CD14-positive monocyte (primary cell): ENCODE data around the gene CARD16. TPM values are rescaled to one million over a fixed set of nuclear protein-coding genes. Genes with fewer than 3 reads are reported as not detected.
"Not testable (repeated sequence)": the region's sequence is repeated elsewhere in the genome, so short reads cannot be mapped to it uniquely, and the experiment has no call there.

Source experiments
- DNase-seq, 3 donors: peaks; one replicate each; pipeline ENCODE4 v3.0.0-alpha.2; 2011 to 2022
- H2AFZ ChIP-seq: 2 replicates; pipeline ENCODE4 v1.6.0; 2012; ENCODE audit warnings: mild to moderate bottlenecking, low read depth, low read length, inconsistent platforms; ENCODE audit not compliant: insufficient read depth, poor library complexity, severe bottlenecking
- H3K27ac ChIP-seq, 2 donors: 1 replicate in 1 of 2; 2 replicates in 1 of 2; pipeline ENCODE4 v1.5.1; 2012 to 2013; ENCODE audit warnings: low read length in 2 of 2, control low read depth in 1 of 2, inconsistent platforms in 1 of 2, low read depth in 1 of 2, mild to moderate bottlenecking in 1 of 2
- H3K27me3 ChIP-seq, 2 donors: one replicate each; pipeline versions ENCODE4 v1.6.0 to v1.6.1; 2011 to 2013; ENCODE audit warnings: low read length in 2 of 2; ENCODE audit not compliant: control insufficient read depth in 2 of 2, insufficient read depth in 2 of 2
- H3K36me3 ChIP-seq, 2 donors: replicated peaks in 1 of 2; 1 replicate in 1 of 2; 2 replicates in 1 of 2; pipeline versions ENCODE4 v1.5.1 to v1.6.1; 2012 to 2013; ENCODE audit warnings: low read length in 2 of 2, control low read depth in 1 of 2, inconsistent platforms in 1 of 2, mild to moderate bottlenecking in 1 of 2; ENCODE audit not compliant: insufficient read depth in 2 of 2, control insufficient read depth in 1 of 2
- H3K4me1 ChIP-seq, 2 donors: 1 replicate in 1 of 2; 2 replicates in 1 of 2; pipeline versions ENCODE4 v1.5.1 to v1.6.1; 2012 to 2013; ENCODE audit warnings: low read length in 2 of 2, control low read depth in 1 of 2, inconsistent platforms in 1 of 2, mild to moderate bottlenecking in 1 of 2, moderate library complexity in 1 of 2; ENCODE audit not compliant: insufficient read depth in 2 of 2, control insufficient read depth in 1 of 2
- H3K4me2 ChIP-seq: replicated peaks from 2 replicates; pipeline ENCODE3; 2012; ENCODE audit warnings: low read length, moderate library complexity, mild to moderate bottlenecking; ENCODE audit not compliant: poor library complexity, severe bottlenecking; ENCODE audit errors: extremely low read depth
- H3K4me3 ChIP-seq, 3 experiments: fragments of 200-600 bp in 1 of 3; sonication (generic) in 1 of 3; replicated peaks in 1 of 3; 1 replicate in 2 of 3; 2 replicates in 1 of 3; pipeline ENCODE4 v1.5.1; 2011 to 2013; ENCODE audit warnings: low read length in 3 of 3, mild to moderate bottlenecking in 3 of 3, control low read depth in 2 of 3, low read depth in 2 of 3, inconsistent platforms in 1 of 3, moderate library complexity in 1 of 3
- H3K79me2 ChIP-seq: 2 replicates; pipeline ENCODE4 v1.6.0; 2012; ENCODE audit warnings: mild to moderate bottlenecking, control low read depth, inconsistent platforms, low read length, moderate library complexity; ENCODE audit not compliant: insufficient read depth
- H3K9ac ChIP-seq: 2 replicates; pipeline ENCODE4 v1.6.0; 2017; ENCODE audit warnings: low read length, mild to moderate bottlenecking; ENCODE audit not compliant: insufficient read depth, poor library complexity, severe bottlenecking
- H3K9me3 ChIP-seq, 2 donors: replicated peaks in 1 of 2; 1 replicate in 1 of 2; 2 replicates in 1 of 2; pipeline versions ENCODE4 v1.5.1 to v1.6.1; 2012 to 2013; ENCODE audit warnings: low read length in 2 of 2, control low read depth in 1 of 2; ENCODE audit not compliant: control insufficient read depth in 1 of 2, insufficient read depth in 1 of 2
- H4K20me1 ChIP-seq: 2 replicates; pipeline ENCODE4 v1.6.0; 2012; ENCODE audit warnings: mild to moderate bottlenecking, low read length, control low read depth, moderate library complexity; ENCODE audit not compliant: insufficient read depth
- H3K27ac Mint-ChIP-seq, 7 donors: one replicate each; pipeline ENCODE4 v1.8.0; 2020; ENCODE audit warnings: mild to moderate bottlenecking in 7 of 7, mixed read lengths in 7 of 7, moderate library complexity in 6 of 7, inconsistent platforms in 2 of 7
- H3K27me3 Mint-ChIP-seq, 3 donors: one replicate each; pipeline ENCODE4 v1.8.0; 2021 to 2022; ENCODE audit warnings: low read depth in 3 of 3, mild to moderate bottlenecking in 3 of 3, mixed read lengths in 3 of 3, moderate library complexity in 3 of 3, inconsistent platforms in 1 of 3
- H3K36me3 Mint-ChIP-seq, 2 donors: one replicate each; pipeline ENCODE4 v1.8.0; 2020; ENCODE audit warnings: mixed read lengths in 2 of 2, inconsistent platforms in 1 of 2, mild to moderate bottlenecking in 1 of 2
- H3K4me1 Mint-ChIP-seq: one replicate; pipeline ENCODE4 v1.8.0; 2020; ENCODE audit warnings: mild to moderate bottlenecking, mixed read lengths
- H3K4me3 Mint-ChIP-seq, 2 donors: one replicate each; pipeline ENCODE4 v1.8.0; 2020; ENCODE audit warnings: mild to moderate bottlenecking in 2 of 2, mixed read lengths in 2 of 2, moderate library complexity in 1 of 2
- H3K9me3 Mint-ChIP-seq, 7 donors: one replicate each; pipeline ENCODE4 v1.8.0; 2020 to 2022; ENCODE audit warnings: mixed read lengths in 7 of 7, mild to moderate bottlenecking in 6 of 7, moderate library complexity in 6 of 7, inconsistent platforms in 2 of 7
- WGBS: methylation state at CpG from one replicate; pipeline ENCODE4 v1.1.5; 2013; ENCODE audit warnings: missing lambda C conversion rate; ENCODE audit not compliant: insufficient coverage; 5-methylcytosine and 5-hydroxymethylcytosine counted together
- intact Hi-C, 2 donors: fragments of 100-400 bp; cut with micrococcal nuclease; formaldehyde crosslinking; loops; one replicate each; pipeline versions ENCODE4 v1.15.0 to v1.15.1; 2023
- polyA plus RNA-seq, 3 donors: library from polyadenylated mRNA; depleted of rRNA in 1 of 3; unstranded in 2 of 3; stranded (reverse) in 1 of 3; fragments of 300-500 nt in 2 of 3; fragments of >200 nt in 1 of 3; fragmentation: Illumina TruSeq in 2 of 3; gene quantifications; 1 replicate in 2 of 3; 2 replicates in 1 of 3; pipeline ENCODE4 v1.2.3, GENCODE V29; 2012 to 2021
- TF ChIP-seq, protein P1 (sequence below): fragments of 200-600 bp; IDR thresholded peaks from one replicate; pipeline ENCODE4 v1.8.0; 2022; ENCODE audit warnings: antibody characterized with exemption, mild to moderate bottlenecking

Gene CARD16
- polyA plus RNA-seq, 3 donors, result 294 to 731 (median 671) TPM

DNA sequence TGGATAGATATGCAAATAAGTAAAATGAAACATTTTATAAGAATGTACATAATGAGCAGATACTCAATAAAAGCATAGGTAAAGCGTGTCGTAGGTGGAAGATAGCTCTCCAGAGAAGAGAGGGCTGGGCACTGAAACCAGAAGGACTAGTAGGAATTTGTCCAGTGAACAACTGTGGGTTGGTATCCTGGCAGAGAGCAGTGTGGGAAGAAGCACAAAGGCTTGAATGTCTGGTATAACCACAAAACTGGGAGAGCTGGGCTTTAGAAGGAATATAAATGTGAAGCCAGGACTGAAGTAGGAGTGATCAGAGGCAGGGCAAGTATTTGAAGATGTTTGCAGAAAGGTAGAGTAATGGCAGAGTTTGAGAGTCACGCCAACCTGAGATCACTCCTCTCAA, 33.1 kb upstream of the CARD16 start:
- H3K36me3 Mint-ChIP-seq, result no peaks in the 10 kb centered on the region
- no peak overlapping the region for H3K9ac ChIP-seq
- peaks cover 0 to 2% (median 0%) of the 10 kb centered on the region in 3 donors for H3K27me3 Mint-ChIP-seq
- intact Hi-C loops, result no loop called here
- no peak overlapping the region for H3K27ac ChIP-seq
- H3K4me1 ChIP-seq, result peaks cover 21% of the 10 kb centered on the region in 2 donors
- no peak overlapping the region for H2AFZ ChIP-seq
- H3K9me3 ChIP-seq, result no peaks in the 10 kb centered on the region
- TF ChIP-seq, protein P1, sequence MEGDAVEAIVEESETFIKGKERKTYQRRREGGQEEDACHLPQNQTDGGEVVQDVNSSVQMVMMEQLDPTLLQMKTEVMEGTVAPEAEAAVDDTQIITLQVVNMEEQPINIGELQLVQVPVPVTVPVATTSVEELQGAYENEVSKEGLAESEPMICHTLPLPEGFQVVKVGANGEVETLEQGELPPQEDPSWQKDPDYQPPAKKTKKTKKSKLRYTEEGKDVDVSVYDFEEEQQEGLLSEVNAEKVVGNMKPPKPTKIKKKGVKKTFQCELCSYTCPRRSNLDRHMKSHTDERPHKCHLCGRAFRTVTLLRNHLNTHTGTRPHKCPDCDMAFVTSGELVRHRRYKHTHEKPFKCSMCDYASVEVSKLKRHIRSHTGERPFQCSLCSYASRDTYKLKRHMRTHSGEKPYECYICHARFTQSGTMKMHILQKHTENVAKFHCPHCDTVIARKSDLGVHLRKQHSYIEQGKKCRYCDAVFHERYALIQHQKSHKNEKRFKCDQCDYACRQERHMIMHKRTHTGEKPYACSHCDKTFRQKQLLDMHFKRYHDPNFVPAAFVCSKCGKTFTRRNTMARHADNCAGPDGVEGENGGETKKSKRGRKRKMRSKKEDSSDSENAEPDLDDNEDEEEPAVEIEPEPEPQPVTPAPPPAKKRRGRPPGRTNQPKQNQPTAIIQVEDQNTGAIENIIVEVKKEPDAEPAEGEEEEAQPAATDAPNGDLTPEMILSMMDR, result no peak
- no peaks in the 10 kb centered on the region for H4K20me1 ChIP-seq
- no peak for DNase-seq
- H3K36me3 ChIP-seq, result no peaks in the 10 kb centered on the region
- peaks cover 41% of the 10 kb centered on the region for H3K4me1 Mint-ChIP-seq
- H3K27me3 ChIP-seq, result no peaks in the 10 kb centered on the region
- 96% methylated on average over 2 of the region's 3 CpGs for WGBS
- no peak overlapping the region for H3K4me3 ChIP-seq
- peaks cover 0 to 1% (median 0%) of the 10 kb centered on the region in 7 donors for H3K9me3 Mint-ChIP-seq
- peak overlapping the region in 1 of 7 donors; percentile 36 for H3K27ac Mint-ChIP-seq
- no peak overlapping the region for H3K4me3 Mint-ChIP-seq
- H3K4me2 ChIP-seq, result no peak overlapping the region
- no peaks in the 10 kb centered on the region for H3K79me2 ChIP-seq

DNA sequence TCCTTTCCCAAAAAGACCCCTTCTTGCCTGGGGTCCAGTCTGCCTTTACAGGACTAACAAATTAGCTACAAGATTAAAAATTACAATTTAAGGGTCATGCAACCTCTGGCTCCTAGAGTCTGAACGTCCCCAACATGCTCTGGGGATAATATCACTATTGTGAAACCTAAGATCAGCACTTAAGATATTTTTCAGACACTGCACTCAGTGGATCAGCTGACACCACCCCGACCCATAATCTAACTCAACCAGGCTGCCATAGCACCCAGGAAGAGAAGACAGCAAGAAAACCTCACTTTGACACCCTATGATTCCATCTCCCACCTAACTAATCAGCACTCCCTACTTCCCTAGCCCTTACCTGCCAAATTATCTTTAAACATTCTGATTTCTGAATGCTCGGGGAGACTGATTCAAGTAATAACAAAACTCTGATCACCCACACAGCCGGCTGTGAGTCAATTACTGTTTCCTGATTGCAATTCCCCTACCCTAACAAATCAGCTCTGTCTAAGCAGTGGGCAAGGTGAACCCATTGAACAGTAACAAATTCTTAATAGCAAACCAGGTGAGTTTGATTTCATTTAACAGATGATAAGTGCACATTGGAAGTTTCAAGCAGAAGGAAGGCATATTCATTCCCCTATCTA, 32.1 kb upstream of the CARD16 start:
- peaks cover 21% of the 10 kb centered on the region in 2 donors for H3K4me1 ChIP-seq
- H3K4me2 ChIP-seq, H3K36me3 ChIP-seq, H3K27ac ChIP-seq, H3K79me2 ChIP-seq, H4K20me1 ChIP-seq, H3K9ac ChIP-seq, H3K9me3 ChIP-seq, H3K27me3 ChIP-seq, DNase-seq, H3K27me3 Mint-ChIP-seq, H3K4me3 Mint-ChIP-seq, H3K9me3 Mint-ChIP-seq, H3K36me3 Mint-ChIP-seq, H3K27ac Mint-ChIP-seq, H2AFZ ChIP-seq, H3K4me3 ChIP-seq: not testable (repeated sequence)
- WGBS, result 83% methylated on average over 4 of the region's 4 CpGs
- intact Hi-C loops, result loop anchor here in 1 of 2 donors (2.0 kb wide), 1 partner anchor 30 kb away; no protein-coding TSS in a partner anchor
- peaks cover 41% of the 10 kb centered on the region for H3K4me1 Mint-ChIP-seq
